Liver (tissue), 9 donors: ENCODE measurements around the gene CYTH3. TPM values are rescaled to one million over a fixed set of nuclear protein-coding genes. Genes with fewer than 3 reads are reported as not detected.

Experiments used
- DNase-seq: peaks from one replicate; pipeline ENCODE4 v3.0.0-alpha.2; 2017; ENCODE audit warnings: low spot score
- H3K27ac ChIP-seq, 2 donors: one replicate each; pipeline ENCODE4 v1.7.0; 2013; ENCODE audit warnings: inconsistent platforms in 2 of 2, low read length in 2 of 2, control low read depth in 1 of 2, low read depth in 1 of 2, mild to moderate bottlenecking in 1 of 2
- H3K27me3 ChIP-seq, 4 donors: one replicate each; pipeline versions ENCODE4 v1.6.1 to v1.7.0; 2013; ENCODE audit warnings: low read length in 3 of 4, inconsistent platforms in 1 of 4, mild to moderate bottlenecking in 1 of 4, moderate library complexity in 1 of 4; ENCODE audit not compliant: control insufficient read depth in 4 of 4, insufficient read depth in 4 of 4
- H3K36me3 ChIP-seq, 4 donors: one replicate each; pipeline versions ENCODE4 v1.6.1 to v1.7.0; 2013; ENCODE audit warnings: low read length in 3 of 4, mild to moderate bottlenecking in 3 of 4, low read depth in 1 of 4, moderate library complexity in 1 of 4; ENCODE audit not compliant: control insufficient read depth in 4 of 4, insufficient read depth in 3 of 4
- H3K4me1 ChIP-seq, 4 donors: one replicate each; pipeline versions ENCODE4 v1.6.1 to v1.7.0; 2013; ENCODE audit warnings: low read length in 3 of 4, mild to moderate bottlenecking in 3 of 4, moderate library complexity in 1 of 4; ENCODE audit not compliant: control insufficient read depth in 4 of 4, insufficient read depth in 4 of 4
- H3K4me3 ChIP-seq, 3 donors: one replicate each; pipeline versions ENCODE4 v1.6.1 to v1.7.0; 2013; ENCODE audit warnings: low read length in 3 of 3, control low read depth in 1 of 3, low read depth in 1 of 3, mild to moderate bottlenecking in 1 of 3
- H3K9ac ChIP-seq, 2 donors: one replicate each; pipeline ENCODE4 v1.7.0; 2013; ENCODE audit warnings: low read length in 2 of 2, mild to moderate bottlenecking in 2 of 2, moderate library complexity in 2 of 2, control low read depth in 1 of 2, low read depth in 1 of 2
- H3K9me3 ChIP-seq, 4 donors: one replicate each; pipeline versions ENCODE4 v1.6.1 to v1.7.0; 2013; ENCODE audit warnings: low read length in 3 of 4; ENCODE audit not compliant: control insufficient read depth in 4 of 4
- ATF3 ChIP-seq: IDR thresholded peaks from 2 replicates; pipeline ENCODE4 v1.6.1; 2016; ENCODE audit warnings: antibody characterized with exemption
- CTCF ChIP-seq: fragments of 150-350 bp; IDR thresholded peaks from 2 replicates; pipeline ENCODE4 v1.5.1; 2017; ENCODE audit warnings: improper control_type of control experiment, low read depth, low read length; ENCODE audit not compliant: missing input control
- EGR1 ChIP-seq, 2 donors: IDR thresholded peaks; 2 replicates each; pipeline ENCODE4 v1.6.1; 2016 to 2018; ENCODE audit warnings: antibody characterized with exemption in 2 of 2, low read depth in 2 of 2
- FOXA1 ChIP-seq: IDR thresholded peaks from 2 replicates; pipeline ENCODE4 v1.6.1; 2016; ENCODE audit warnings: antibody characterized with exemption
- FOXA2 ChIP-seq: IDR thresholded peaks from 2 replicates; pipeline ENCODE4 v1.6.1; 2016; ENCODE audit warnings: antibody characterized with exemption
- GABPA ChIP-seq, 2 donors: IDR thresholded peaks in 1 of 2; conservative IDR thresholded peaks in 1 of 2; 2 replicates each; pipeline ENCODE4 v1.6.1; 2016; ENCODE audit warnings: antibody characterized with exemption in 2 of 2, mild to moderate bottlenecking in 1 of 2, moderate library complexity in 1 of 2
- HNF4A ChIP-seq, 2 donors: conservative IDR thresholded peaks; 2 replicates each; pipeline ENCODE4 v1.6.1; 2016; ENCODE audit warnings: antibody characterized with exemption in 2 of 2, mild to moderate bottlenecking in 2 of 2
- JUND ChIP-seq, 2 donors: IDR thresholded peaks; 2 replicates each; pipeline ENCODE4 v1.6.1; 2016; ENCODE audit warnings: antibody characterized with exemption in 2 of 2
- NR2F2 ChIP-seq: IDR thresholded peaks from 2 replicates; pipeline ENCODE4 v1.6.1; 2016; ENCODE audit warnings: antibody characterized with exemption
- RAD21 ChIP-seq, 2 donors: IDR thresholded peaks; 2 replicates each; pipeline ENCODE4 v1.6.1; 2016; ENCODE audit warnings: antibody characterized with exemption in 2 of 2, mild to moderate bottlenecking in 2 of 2
- REST ChIP-seq: IDR thresholded peaks from 2 replicates; pipeline ENCODE4 v1.6.1; 2016; ENCODE audit warnings: antibody characterized with exemption, mild to moderate bottlenecking
- RXRA ChIP-seq, 2 donors: IDR thresholded peaks; 2 replicates each; pipeline ENCODE4 v1.6.1; 2017 to 2018; ENCODE audit warnings: antibody characterized with exemption in 2 of 2, mild to moderate bottlenecking in 1 of 2
- SP1 ChIP-seq: IDR thresholded peaks from 2 replicates; pipeline ENCODE4 v1.6.1; 2018; ENCODE audit warnings: antibody characterized with exemption, mild to moderate bottlenecking
- TAF1 ChIP-seq: conservative IDR thresholded peaks from 2 replicates; pipeline ENCODE4 v1.6.1; 2016; ENCODE audit warnings: antibody characterized with exemption, mild to moderate bottlenecking
- WGBS: extraction: QIAGEN DNeasy Blood & Tissue Kit; methylation state at CpG from one replicate; pipeline ENCODE4 v1.1.7; 2013; 5-methylcytosine and 5-hydroxymethylcytosine counted together
- polyA plus RNA-seq, 2 donors: library from polyadenylated mRNA; stranded (reverse) in 1 of 2; unstranded in 1 of 2; fragments of 200-250 nt in 1 of 2; fragments of >200 nt in 1 of 2; fragmentation: Nextera tagmentation in 1 of 2; extraction: Ambion mirVana in 1 of 2; gene quantifications; one replicate each; pipeline versions ENCODE4 v1.2.1 to v1.2.3, GENCODE V29; 2013 to 2015
- total RNA-seq, 2 donors: library from RNA; depleted of rRNA; stranded (reverse); fragments of >200 nt; gene quantifications; one replicate each; pipeline ENCODE4 v1.2.3, GENCODE V29; 2014
- donor health status: healthy.
- donor health status: healthy.
- donor health status: healthy.
- donor health status: healthy.
- donor health status: healthy.

Gene CYTH3
- total and polyA plus RNA-seq, 4 donors = 1.1 to 6.3 (median 3.7) TPM

GRCh38 chr7:6130007-6130587 lies 142.3 kb downstream of the CYTH3 start:
- TF ChIP-seq HNF4A (conservative IDR thresholded peaks at IDR 0.05) (no peak), REST (no peak), NR2F2 (no peak), FOXA2 (no peak)
- no peak overlapping the region for H3K4me3 ChIP-seq
- no peak for DNase-seq
- no peak overlapping the region for H3K9ac ChIP-seq
- no peaks in the 10 kb centered on the region for H3K9me3 ChIP-seq
- peaks cover 0 to 26% (median 6%) of the 10 kb centered on the region in 4 donors for H3K36me3 ChIP-seq
- H3K27ac ChIP-seq = no peak overlapping the region
- WGBS = 92% methylated on average over 10 of the region's 10 CpGs
- no peaks in the 10 kb centered on the region for H3K27me3 ChIP-seq
- no peaks in the 10 kb centered on the region for H3K4me1 ChIP-seq

DNA sequence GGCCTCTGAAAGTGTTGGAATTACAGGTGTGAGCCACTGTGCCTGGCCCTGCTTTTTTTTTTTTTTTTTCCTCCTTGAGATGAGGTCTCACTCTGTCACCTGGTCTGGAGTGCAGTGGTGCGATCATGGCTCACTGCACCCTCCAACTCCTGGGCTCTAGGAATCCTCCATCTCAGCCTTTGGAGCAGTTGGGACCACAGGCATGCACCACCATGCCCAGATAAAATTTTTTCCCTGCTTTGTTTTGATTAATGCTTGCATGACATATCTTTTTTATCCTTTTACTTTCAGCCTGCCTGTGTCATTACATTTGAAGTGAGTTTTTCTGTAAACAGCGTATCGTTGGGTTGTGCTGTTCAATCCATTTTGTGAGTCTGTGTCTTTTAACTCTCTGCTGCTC lies 144.2 kb downstream of the CYTH3 start:
- Histone ChIP-seq H3K36me3 (peaks cover 4 to 26% (median 6%) of the 10 kb centered on the region in 4 donors), H3K27me3 (no peaks in the 10 kb centered on the region), H3K27ac (no peak overlapping the region), H3K9me3 (no peaks in the 10 kb centered on the region), H3K4me3 (no peak overlapping the region), H3K9ac (no peak overlapping the region), H3K4me1 (no peaks in the 10 kb centered on the region)
- DNase-seq = no peak
- TF ChIP-seq TAF1 = no peak
- TF ChIP-seq JUND (IDR thresholded peaks at IDR 0.05) = no peak
- TF ChIP-seq NR2F2 = no peak
- TF ChIP-seq EGR1 (IDR thresholded peaks at IDR 0.05; ENCODE audit: low read depth in 2 of 2) = no peak
- no peak for TF ChIP-seq CTCF
- TF ChIP-seq ATF3 = no peak
- TF ChIP-seq SP1 = no peak
- 99% methylated on average over 3 of the region's 3 CpGs for WGBS

DNA sequence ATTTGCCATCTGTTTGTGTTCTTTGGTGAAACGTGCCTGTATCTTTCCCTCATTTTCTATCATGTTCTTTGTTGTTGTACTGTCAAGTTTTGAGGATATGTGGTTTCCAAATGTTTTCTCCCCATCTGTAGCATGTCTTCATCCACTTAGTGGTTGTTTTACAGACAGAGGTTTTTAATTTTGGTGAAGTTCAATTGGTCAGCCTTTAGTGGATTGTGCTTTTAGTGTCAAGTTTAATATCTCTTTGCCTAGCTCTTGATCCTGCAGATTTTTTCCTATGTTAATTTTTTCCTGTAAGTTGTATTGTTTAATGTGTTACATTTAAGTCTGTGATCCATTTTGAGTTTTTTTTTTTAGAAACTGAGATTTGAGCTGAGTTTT lies 145.3 kb downstream of the CYTH3 start:
- H3K36me3 ChIP-seq = peaks cover 4 to 27% (median 8%) of the 10 kb centered on the region in 4 donors
- H3K4me1 ChIP-seq = no peaks in the 10 kb centered on the region
- 65% methylated on average over 1 of the region's 1 CpG for WGBS
- H3K27me3 ChIP-seq = no peaks in the 10 kb centered on the region
- H3K9me3 ChIP-seq = no peaks in the 10 kb centered on the region
- no peak for DNase-seq
- H3K9ac ChIP-seq = no peak overlapping the region
- H3K4me3 ChIP-seq = no peak overlapping the region
- no peak overlapping the region for H3K27ac ChIP-seq
- TF ChIP-seq ATF3 = no peak
- no peak for TF ChIP-seq FOXA1
- no peak for TF ChIP-seq RAD21 (IDR thresholded peaks at IDR 0.05)
- TF ChIP-seq EGR1 (IDR thresholded peaks at IDR 0.05; ENCODE audit: low read depth in 2 of 2) = no peak
- no peak for TF ChIP-seq JUND (IDR thresholded peaks at IDR 0.05)
- TF ChIP-seq REST = no peak
- no peak for TF ChIP-seq CTCF
- no peak for TF ChIP-seq RXRA (IDR thresholded peaks at IDR 0.05)
- no peak for TF ChIP-seq GABPA (IDR thresholded peaks at IDR 0.05 in 1 of 2, conservative IDR thresholded peaks at IDR 0.05 in 1 of 2)
